Trophoblast cell (in vitro differentiated cells and primary cell): ENCODE measurements around the gene ANKRD65.

Experiments
- DNase-seq, 2 donors: peaks; one replicate each; pipeline ENCODE4 v3.0.0-alpha.2; 2016
- H2AFZ ChIP-seq: 2 replicates; pipeline ENCODE4 v1.6.1; 2013; ENCODE audit warnings: low read length, moderate library complexity, mild to moderate bottlenecking; ENCODE audit not compliant: insufficient read depth, poor library complexity
- H2AK5ac ChIP-seq: 2 replicates; pipeline ENCODE4 v1.6.1; 2013; ENCODE audit warnings: mild to moderate bottlenecking, low read length
- H2BK120ac ChIP-seq: 2 replicates; pipeline ENCODE4 v1.6.1; 2013; ENCODE audit warnings: low read length, mild to moderate bottlenecking, moderate library complexity; ENCODE audit not compliant: insufficient read depth, poor library complexity
- H2BK12ac ChIP-seq: 2 replicates; pipeline ENCODE4 v1.6.1; 2013; ENCODE audit warnings: mild to moderate bottlenecking, low read length, moderate library complexity
- H2BK5ac ChIP-seq: 2 replicates; pipeline ENCODE4 v1.6.1; 2013; ENCODE audit warnings: low read length, low read depth, moderate library complexity, mild to moderate bottlenecking; ENCODE audit not compliant: poor library complexity
- H3K14ac ChIP-seq: 2 replicates; pipeline ENCODE4 v1.6.1; 2013; ENCODE audit warnings: mild to moderate bottlenecking, low read length
- H3K18ac ChIP-seq: 2 replicates; pipeline ENCODE4 v1.6.1; 2013; ENCODE audit warnings: mild to moderate bottlenecking, low read length
- H3K23ac ChIP-seq: 2 replicates; pipeline ENCODE4 v1.6.1; 2013; ENCODE audit warnings: low read length
- H3K27ac ChIP-seq: 2 replicates; pipeline ENCODE4 v1.5.1; 2013; ENCODE audit warnings: low read depth, mild to moderate bottlenecking, inconsistent platforms, low read length, moderate library complexity
- H3K27me3 ChIP-seq: 2 replicates; pipeline ENCODE4 v1.6.1; 2013; ENCODE audit warnings: inconsistent platforms, mild to moderate bottlenecking, low read length, moderate library complexity; ENCODE audit not compliant: insufficient read depth
- H3K36me3 ChIP-seq, 2 experiments: 1 replicate in 1 of 2; 2 replicates in 1 of 2; pipeline ENCODE4 v1.6.1; 2013; ENCODE audit warnings: low read length in 2 of 2, mild to moderate bottlenecking in 2 of 2, moderate library complexity in 1 of 2; ENCODE audit not compliant: insufficient read depth in 2 of 2, control insufficient read depth in 1 of 2
- H3K4ac ChIP-seq: 2 replicates; pipeline ENCODE4 v1.6.1; 2013; ENCODE audit warnings: low read depth, mild to moderate bottlenecking, low read length, moderate library complexity
- H3K4me1 ChIP-seq, 2 experiments: 1 replicate in 1 of 2; 2 replicates in 1 of 2; pipeline ENCODE4 v1.6.1; 2013; ENCODE audit warnings: low read length in 2 of 2, mild to moderate bottlenecking in 2 of 2, moderate library complexity in 1 of 2; ENCODE audit not compliant: insufficient read depth in 2 of 2, control insufficient read depth in 1 of 2
- H3K4me2 ChIP-seq: 2 replicates; pipeline ENCODE4 v1.6.1; 2013; ENCODE audit warnings: inconsistent platforms, mild to moderate bottlenecking, low read length, moderate library complexity
- H3K4me3 ChIP-seq: 2 replicates; pipeline ENCODE4 v1.5.1; 2013; ENCODE audit warnings: mild to moderate bottlenecking, low read depth, low read length, inconsistent platforms
- H3K79me1 ChIP-seq: one replicate; pipeline ENCODE4 v1.6.1; 2013; ENCODE audit warnings: low read length
- H3K79me2 ChIP-seq: 2 replicates; pipeline ENCODE4 v1.6.1; 2013; ENCODE audit warnings: low read length, mild to moderate bottlenecking; ENCODE audit not compliant: control insufficient read depth, insufficient read depth, poor library complexity
- H3K9ac ChIP-seq: 2 replicates; pipeline ENCODE4 v1.6.1; 2013; ENCODE audit warnings: mild to moderate bottlenecking, low read length
- H3K9me3 ChIP-seq: 2 replicates; pipeline ENCODE4 v1.6.1; 2013; ENCODE audit warnings: low read depth, mild to moderate bottlenecking, control low read depth, inconsistent platforms, low read length; ENCODE audit not compliant: insufficient read depth
- H4K12ac ChIP-seq: 2 replicates; pipeline ENCODE4 v1.6.1; 2013; ENCODE audit warnings: low read depth, mild to moderate bottlenecking, low read length, moderate library complexity
- H4K8ac ChIP-seq: 2 replicates; pipeline ENCODE4 v1.6.1; 2013; ENCODE audit warnings: low read depth, mild to moderate bottlenecking, low read length, moderate library complexity
- H4K91ac ChIP-seq: one replicate; pipeline ENCODE4 v1.6.1; 2013; ENCODE audit warnings: low read depth, mild to moderate bottlenecking, low read length, moderate library complexity
- WGBS: extraction: QIAGEN DNeasy Blood & Tissue Kit; methylation state at CpG from one replicate; pipeline ENCODE4 v1.1.7; 2013; ENCODE audit warnings: missing lambda C conversion rate; ENCODE audit not compliant: insufficient read length, insufficient coverage; ENCODE audit errors: extremely low coverage; 5-methylcytosine and 5-hydroxymethylcytosine counted together

Gene ANKRD65

DNA sequence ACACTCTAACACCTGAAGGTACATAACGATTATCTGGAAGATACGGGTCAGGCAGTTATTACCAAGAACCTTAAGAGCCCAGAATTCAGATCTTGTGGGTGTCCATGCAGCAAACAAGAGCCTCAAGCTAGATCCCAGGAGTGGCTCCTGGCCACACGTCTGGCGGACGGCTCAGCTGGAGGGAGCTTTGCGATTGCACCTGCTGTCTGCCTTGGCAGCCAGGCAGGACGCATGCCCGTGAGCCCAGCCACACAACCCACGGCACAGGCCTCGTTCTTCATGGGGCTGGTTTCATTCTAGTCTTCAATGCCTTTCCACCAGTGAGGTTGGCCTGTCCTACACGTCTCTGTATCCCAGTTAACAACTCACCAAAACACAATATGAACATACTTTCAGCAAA is 27.6 kb downstream of the ANKRD65 start:
- Histone ChIP-seq H2AFZ (no peak overlapping the region), H3K79me2 (peaks cover 5% of the 10 kb centered on the region), H3K27me3 (no peaks in the 10 kb centered on the region), H3K4me2 (no peak overlapping the region), H3K27ac (no peak overlapping the region), H4K91ac (no peak overlapping the region), H3K79me1 (peaks cover 1% of the 10 kb centered on the region), H2BK12ac (no peak overlapping the region), H3K18ac (no peak overlapping the region), H3K9ac (no peak overlapping the region), H3K4me1 (peaks cover 7 to 8% of the 10 kb centered on the region in 2 experiments), H2AK5ac (no peak overlapping the region), H4K12ac (no peak overlapping the region), H3K4ac (no peak overlapping the region), H2BK120ac (no peak overlapping the region), H3K14ac (no peak overlapping the region), H3K23ac (no peak overlapping the region), H4K8ac (no peak overlapping the region), H2BK5ac (no peak overlapping the region), H3K4me3 (no peak overlapping the region), H3K36me3 (peaks cover 73 to 79% of the 10 kb centered on the region in 2 experiments), H3K9me3 (no peaks in the 10 kb centered on the region)
- no CpG with 5 or more reads among the region's 11 CpGs for WGBS
- DNase-seq: no peak

DNA sequence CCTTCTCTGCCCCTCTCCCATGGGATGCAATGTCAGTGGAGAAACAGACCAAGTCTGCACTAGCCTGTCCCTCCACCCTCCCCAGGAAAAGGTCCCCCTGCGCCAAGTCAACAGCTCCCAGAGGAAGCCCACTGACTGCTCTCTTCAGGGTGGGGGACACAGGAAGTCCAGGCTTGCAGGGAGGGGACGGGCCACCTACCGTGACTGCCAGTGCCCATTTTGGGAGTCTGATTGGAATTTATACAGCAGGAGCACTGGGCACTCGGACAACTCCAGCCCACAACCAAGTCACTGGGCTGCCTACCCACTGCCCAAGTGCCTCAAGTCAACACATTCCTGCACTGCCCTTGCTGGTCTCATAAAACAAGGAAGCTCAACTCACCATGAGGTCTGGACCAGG is 28.1 kb downstream of the ANKRD65 start:
- no peaks in the 10 kb centered on the region for H3K9me3 ChIP-seq
- no peak overlapping the region for H2BK120ac ChIP-seq
- H3K9ac ChIP-seq: no peak overlapping the region
- H4K91ac ChIP-seq: no peak overlapping the region
- H3K79me2 ChIP-seq: peaks cover under 1% of the 10 kb centered on the region
- H3K14ac ChIP-seq: no peak overlapping the region
- no peaks in the 10 kb centered on the region for H3K79me1 ChIP-seq
- peaks cover 3 to 4% of the 10 kb centered on the region in 2 experiments for H3K4me1 ChIP-seq
- no peak overlapping the region for H4K8ac ChIP-seq
- H3K4me2 ChIP-seq: no peak overlapping the region
- no peak for DNase-seq
- H4K12ac ChIP-seq: no peak overlapping the region
- no CpG with 5 or more reads among the region's 4 CpGs for WGBS
- H2BK12ac ChIP-seq: no peak overlapping the region
- no peak overlapping the region for H3K4ac ChIP-seq
- no peak overlapping the region for H3K27ac ChIP-seq
- H2BK5ac ChIP-seq: no peak overlapping the region
- no peaks in the 10 kb centered on the region for H3K27me3 ChIP-seq
- peaks cover 75 to 82% of the 10 kb centered on the region in 2 experiments for H3K36me3 ChIP-seq
- H3K23ac ChIP-seq: no peak overlapping the region
- no peak overlapping the region for H3K4me3 ChIP-seq
- no peak overlapping the region for H3K18ac ChIP-seq
- H2AFZ ChIP-seq: no peak overlapping the region
- no peak overlapping the region for H2AK5ac ChIP-seq

DNA sequence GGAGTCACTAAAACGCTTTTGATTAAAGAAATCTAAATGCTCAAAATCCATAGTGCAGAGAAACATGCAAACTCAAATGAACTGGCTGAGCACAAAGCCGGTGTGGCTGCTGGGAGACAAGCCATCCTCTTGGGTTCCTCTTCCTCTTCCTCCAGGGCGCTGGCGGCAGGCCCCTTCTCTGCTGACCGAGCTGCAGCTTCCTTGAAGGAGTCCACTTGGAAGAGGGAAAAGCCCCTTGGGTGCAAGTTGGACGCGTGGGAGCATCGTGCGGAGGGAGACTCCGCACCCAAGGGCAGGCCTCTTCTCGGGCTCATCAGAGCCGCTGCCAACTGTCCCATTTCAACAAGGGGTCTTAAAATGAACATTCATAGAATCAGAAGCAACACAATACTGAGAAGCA is 29.9 kb downstream of the ANKRD65 start:
- Histone ChIP-seq H3K79me1 (no peaks in the 10 kb centered on the region), H3K27me3 (no peaks in the 10 kb centered on the region), H3K23ac (no peak overlapping the region), H3K4me2 (no peak overlapping the region), H4K91ac (no peak overlapping the region), H3K4ac (no peak overlapping the region), H3K27ac (no peak overlapping the region), H4K8ac (no peak overlapping the region), H2AFZ (no peak overlapping the region), H3K9me3 (no peaks in the 10 kb centered on the region), H3K79me2 (no peaks in the 10 kb centered on the region), H2BK5ac (no peak overlapping the region), H2AK5ac (no peak overlapping the region), H3K36me3 (peaks cover 79 to 88% of the 10 kb centered on the region in 2 experiments), H3K14ac (no peak overlapping the region), H3K18ac (no peak overlapping the region), H3K4me3 (no peak overlapping the region), H2BK12ac (no peak overlapping the region), H3K4me1 (no peaks in the 10 kb centered on the region), H2BK120ac (no peak overlapping the region), H3K9ac (no peak overlapping the region), H4K12ac (no peak overlapping the region)
- no CpG with 5 or more reads among the region's 12 CpGs for WGBS
- DNase-seq: no peak

DNA sequence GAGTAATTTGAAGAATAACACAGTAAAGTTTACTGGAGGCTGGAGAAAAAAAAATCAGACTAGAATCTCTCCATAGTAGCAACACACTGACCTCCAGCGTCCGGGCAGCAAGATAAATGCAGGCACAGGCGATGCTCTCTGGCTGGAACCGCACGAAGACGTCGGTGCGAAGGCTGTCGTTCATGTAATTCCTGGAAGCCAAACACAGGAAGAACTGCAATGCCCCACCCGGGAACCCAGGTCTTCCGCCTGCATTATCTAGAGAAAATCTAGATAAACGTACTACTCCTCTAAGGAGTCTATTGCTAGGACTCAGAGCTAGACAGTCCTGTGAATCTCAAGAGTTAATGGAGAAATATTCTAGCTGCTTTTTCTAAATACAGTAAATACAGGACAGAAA is 30.4 kb downstream of the ANKRD65 start:
- Histone ChIP-seq H4K12ac (no peak overlapping the region), H3K18ac (no peak overlapping the region), H3K4ac (no peak overlapping the region), H3K4me3 (no peak overlapping the region), H2BK12ac (no peak overlapping the region), H2BK120ac (no peak overlapping the region), H3K23ac (no peak overlapping the region), H4K91ac (no peak overlapping the region), H3K27me3 (no peaks in the 10 kb centered on the region), H3K4me1 (no peaks in the 10 kb centered on the region), H3K14ac (no peak overlapping the region), H3K4me2 (no peak overlapping the region), H3K36me3 (peaks cover 82 to 92% of the 10 kb centered on the region in 2 experiments), H2AFZ (no peak overlapping the region), H3K27ac (no peak overlapping the region), H3K79me1 (no peaks in the 10 kb centered on the region), H2BK5ac (no peak overlapping the region), H3K79me2 (no peaks in the 10 kb centered on the region), H3K9ac (no peak overlapping the region), H4K8ac (no peak overlapping the region), H3K9me3 (no peaks in the 10 kb centered on the region), H2AK5ac (no peak overlapping the region)
- no CpG with 5 or more reads among the region's 12 CpGs for WGBS
- DNase-seq: no peak
